ENCODE measurements around the gene ACKR1.

Gene ACKR1

GRCh38 chr1:159229260-159229885 is 24.7 kb downstream of the ACKR1 start:
- Histone ChIP-seq H3K4me3 (ENCODE audit: low read depth in 1 of 2, low read length in 2 of 2) (no peak overlapping the region), H3K27ac (ENCODE audit: low read length) (no peak overlapping the region), H3K9me3 (ENCODE audit: control insufficient read depth in 1 of 2, low read length in 2 of 2) (no peaks in the 10 kb centered on the region), H3K27me3 (ENCODE audit: low read depth, low read length) (no peaks in the 10 kb centered on the region), H3K4me1 (ENCODE audit: control insufficient read depth in 1 of 2, insufficient read depth in 2 of 2, low read length in 2 of 2) (no peaks in the 10 kb centered on the region), H3K36me3 (ENCODE audit: control insufficient read depth in 1 of 2, insufficient read depth in 2 of 2, low read length in 2 of 2) (no peaks in the 10 kb centered on the region)

DNA sequence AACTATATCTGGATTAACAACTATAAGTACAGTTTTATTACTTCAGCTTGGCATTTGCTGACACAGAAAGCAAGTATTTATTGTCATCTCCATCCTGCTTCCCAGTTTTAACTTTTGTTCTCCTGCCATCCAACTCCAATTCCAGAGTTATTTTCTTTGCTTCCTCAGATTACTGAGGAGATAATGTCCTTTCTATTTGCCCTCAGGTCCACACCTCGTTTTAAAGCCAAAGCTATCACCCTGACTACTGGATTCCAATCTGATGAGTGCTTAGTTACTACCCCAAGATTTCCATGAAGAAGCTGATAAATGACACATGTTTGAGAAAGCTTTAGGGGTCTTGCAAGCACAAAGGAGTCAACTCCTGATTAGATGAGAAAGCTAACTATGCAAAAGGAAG is 25.2 kb downstream of the ACKR1 start:
- H3K4me1 ChIP-seq (ENCODE audit: control insufficient read depth in 1 of 2, insufficient read depth in 2 of 2, low read length in 2 of 2) = no peaks in the 10 kb centered on the region
- H3K27me3 ChIP-seq (ENCODE audit: low read depth, low read length) = no peaks in the 10 kb centered on the region
- no peak overlapping the region for H3K4me3 ChIP-seq (ENCODE audit: low read depth in 1 of 2, low read length in 2 of 2)
- no peak overlapping the region for H3K27ac ChIP-seq (ENCODE audit: low read length)
- no peaks in the 10 kb centered on the region for H3K36me3 ChIP-seq (ENCODE audit: control insufficient read depth in 1 of 2, insufficient read depth in 2 of 2, low read length in 2 of 2)
- H3K9me3 ChIP-seq (ENCODE audit: control insufficient read depth in 1 of 2, low read length in 2 of 2) = no peaks in the 10 kb centered on the region

GRCh38 chr1:159239551-159240220 is 35.0 kb downstream of the ACKR1 start:
- no peaks in the 10 kb centered on the region for H3K27me3 ChIP-seq (ENCODE audit: low read depth, low read length)
- no peaks in the 10 kb centered on the region for H3K36me3 ChIP-seq (ENCODE audit: control insufficient read depth in 1 of 2, insufficient read depth in 2 of 2, low read length in 2 of 2)
- no peaks in the 10 kb centered on the region for H3K9me3 ChIP-seq (ENCODE audit: control insufficient read depth in 1 of 2, low read length in 2 of 2)
- no peak overlapping the region for H3K4me3 ChIP-seq (ENCODE audit: low read depth in 1 of 2, low read length in 2 of 2)
- H3K27ac ChIP-seq (ENCODE audit: low read length) = no peak overlapping the region
- no peaks in the 10 kb centered on the region for H3K4me1 ChIP-seq (ENCODE audit: control insufficient read depth in 1 of 2, insufficient read depth in 2 of 2, low read length in 2 of 2)

- H3K27me3 ChIP-seq (ENCODE audit: low read depth, low read length) = no peaks in the 10 kb centered on the region
- H3K9me3 ChIP-seq (ENCODE audit: control insufficient read depth in 1 of 2, low read length in 2 of 2) = no peaks in the 10 kb centered on the region
- no peak overlapping the region for H3K27ac ChIP-seq (ENCODE audit: low read length)
- no peaks in the 10 kb centered on the region for H3K4me1 ChIP-seq (ENCODE audit: control insufficient read depth in 1 of 2, insufficient read depth in 2 of 2, low read length in 2 of 2)
- H3K36me3 ChIP-seq (ENCODE audit: control insufficient read depth in 1 of 2, insufficient read depth in 2 of 2, low read length in 2 of 2) = no peaks in the 10 kb centered on the region
- no peak overlapping the region for H3K4me3 ChIP-seq (ENCODE audit: low read depth in 1 of 2, low read length in 2 of 2)
Measured at GRCh38 chr1:159247266-159247665, 42.6 kb downstream of the ACKR1 start.

DNA sequence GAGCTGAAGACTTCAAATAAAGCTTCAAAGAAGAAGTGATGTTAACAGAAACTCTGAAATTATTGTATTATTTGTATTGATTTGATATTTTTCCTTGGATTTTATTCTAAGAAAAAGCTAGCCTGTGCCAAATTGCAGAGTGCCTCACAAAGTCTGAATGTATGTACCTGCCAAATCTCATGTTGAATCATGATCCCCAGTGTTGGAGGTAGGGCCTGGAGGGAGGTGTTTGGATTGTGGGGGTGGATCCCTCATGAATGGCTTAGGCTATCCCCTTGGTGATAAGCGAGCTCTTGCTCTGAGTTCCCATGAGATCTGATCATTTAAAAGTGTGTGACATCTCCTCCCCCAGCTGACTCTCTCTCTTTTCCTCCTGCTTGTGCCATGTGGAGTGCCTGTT is 43.6 kb downstream of the ACKR1 start:
- no peak overlapping the region for H3K27ac ChIP-seq (ENCODE audit: low read length)
- no peak overlapping the region for H3K4me3 ChIP-seq (ENCODE audit: low read depth in 1 of 2, low read length in 2 of 2)
- H3K9me3 ChIP-seq (ENCODE audit: control insufficient read depth in 1 of 2, low read length in 2 of 2) = no peaks in the 10 kb centered on the region
- no peaks in the 10 kb centered on the region for H3K36me3 ChIP-seq (ENCODE audit: control insufficient read depth in 1 of 2, insufficient read depth in 2 of 2, low read length in 2 of 2)
- H3K4me1 ChIP-seq (ENCODE audit: control insufficient read depth in 1 of 2, insufficient read depth in 2 of 2, low read length in 2 of 2) = no peaks in the 10 kb centered on the region
- no peaks in the 10 kb centered on the region for H3K27me3 ChIP-seq (ENCODE audit: low read depth, low read length)

GRCh38 chr1:159250638-159251216 is 46.1 kb downstream of the ACKR1 start:
- Histone ChIP-seq H3K9me3 (ENCODE audit: control insufficient read depth in 1 of 2, low read length in 2 of 2) (peaks cover 0 to 6% of the 10 kb centered on the region in 2 donors), H3K36me3 (ENCODE audit: control insufficient read depth in 1 of 2, insufficient read depth in 2 of 2, low read length in 2 of 2) (no peaks in the 10 kb centered on the region)

More at GRCh38 chr1:159250638-159251216, 46.1 kb downstream of the ACKR1 start:
- Histone ChIP-seq H3K27ac (ENCODE audit: low read length) (no peak overlapping the region), H3K27me3 (ENCODE audit: low read depth, low read length) (no peaks in the 10 kb centered on the region), H3K4me1 (ENCODE audit: control insufficient read depth in 1 of 2, insufficient read depth in 2 of 2, low read length in 2 of 2) (no peaks in the 10 kb centered on the region), H3K4me3 (ENCODE audit: low read depth in 1 of 2, low read length in 2 of 2) (no peak overlapping the region)
